ENCODE results near the gene PHTF1. TPM values are rescaled to one million over a fixed set of nuclear protein-coding genes. Genes with fewer than 3 reads are reported as not detected.
A peak's percentile ranks its signal among the peaks of the same experiment; 100 is the strongest.

Gene PHTF1
- total and polyA plus RNA-seq, 10 of the 15 experiments (the other 5 are each of a cell fraction or from before 2014, with no cell fraction given) = 7.8 to 37.6 (median 24.1) TPM

GRCh38 chr1:113793878-113794834 is 34.9 kb upstream of the PHTF1 start:
- Histone ChIP-seq H4K20me1 (ENCODE audit: control insufficient read depth, insufficient read depth) (no peaks in the 10 kb centered on the region), H3K4me1 (ENCODE audit: control insufficient read depth, insufficient read depth, low read length) (peaks cover 10% of the 10 kb centered on the region), H3K9ac (ENCODE audit: control insufficient read depth, insufficient read depth, low read length) (no peak overlapping the region), H3K4me2 (ENCODE audit: control insufficient read depth, insufficient read depth) (no peak overlapping the region), H3K4me3 (no peak overlapping the region), H3K27me3 (replicated peaks in 1 of 2; ENCODE audit: control insufficient read depth in 2 of 2, insufficient read depth in 2 of 2, low read length in 1 of 2) (no peaks in the 10 kb centered on the region), H3K9me3 (replicated peaks; ENCODE audit: control insufficient read depth, insufficient read depth, low read length) (peaks cover 2% of the 10 kb centered on the region; the same call in 2 of the 3 replicates), H3K36me3 (ENCODE audit: control insufficient read depth in 2 of 2, insufficient read depth in 2 of 2, low read length in 1 of 2) (peaks cover 0 to 13% of the 10 kb centered on the region in 2 experiments), H3K79me2 (ENCODE audit: control insufficient read depth, insufficient read depth, low read length) (peaks cover 8% of the 10 kb centered on the region), H3K27ac (ENCODE audit: control insufficient read depth, insufficient read depth) (no peak overlapping the region), H2AFZ (ENCODE audit: control insufficient read depth, low read depth, low read length) (no peak overlapping the region)
- peak; percentile 84 for ATAC-seq
- RAD21 ChIA-PET (ENCODE audit: unreplicated experiment) = interaction anchor here (1.0 to 3.9 kb wide), 11 partner anchors 10 to 130 kb away, joined by 3 to 51 read pairs (median 5); partner anchors contain the start of genes PHTF1 and RSBN1
- SMC1A ChIA-PET (ENCODE audit: uncharacterized antibody, unreplicated experiment) = interaction anchor here (0.6 to 10.5 kb wide), 16 partner anchors 8 to 407 kb away, joined by 3 to 134 read pairs (median 3); partner anchors contain the start of gene RSBN1
- POLR2A ChIA-PET = interaction anchor here (0.5 to 8.2 kb wide), 10 partner anchors 9 to 135 kb away, joined by 3 to 40 read pairs (median 6); partner anchors contain the start of genes HIPK1, PHTF1 and RSBN1
- TSS peak; percentile 10 for BruUV-seq (replicated peaks)
- in situ Hi-C loops (cut with MboI) = no loop called here
- no peak for FAIRE-seq
- WGBS (ENCODE audit: insufficient coverage, insufficient replicate concordance, low lambda C conversion rate, missing lambda C conversion rate) = 66% methylated on average over 9 of the region's 9 CpGs
- DNase-seq (ENCODE audit: low read depth, low spot score) = no peak
- CTCF ChIA-PET = interaction anchor here (0.9 to 2.5 kb wide), 8 partner anchors 9 to 81 kb away, joined by 3 to 23 read pairs (median 4); partner anchors contain the start of genes PHTF1 and RSBN1
- intact Hi-C loops (cut with micrococcal nuclease; ENCODE audit: unreplicated experiment) = loop anchor here (5.0 kb wide), 1 partner anchor 37 kb away; the partner anchor contains the start of gene PHTF1
- TF ChIP-seq ZNF274 (IDR thresholded peaks at IDR 0.05; ENCODE audit: insufficient read depth, insufficient read length) = no peak
- TF ChIP-seq, protein P1, sequence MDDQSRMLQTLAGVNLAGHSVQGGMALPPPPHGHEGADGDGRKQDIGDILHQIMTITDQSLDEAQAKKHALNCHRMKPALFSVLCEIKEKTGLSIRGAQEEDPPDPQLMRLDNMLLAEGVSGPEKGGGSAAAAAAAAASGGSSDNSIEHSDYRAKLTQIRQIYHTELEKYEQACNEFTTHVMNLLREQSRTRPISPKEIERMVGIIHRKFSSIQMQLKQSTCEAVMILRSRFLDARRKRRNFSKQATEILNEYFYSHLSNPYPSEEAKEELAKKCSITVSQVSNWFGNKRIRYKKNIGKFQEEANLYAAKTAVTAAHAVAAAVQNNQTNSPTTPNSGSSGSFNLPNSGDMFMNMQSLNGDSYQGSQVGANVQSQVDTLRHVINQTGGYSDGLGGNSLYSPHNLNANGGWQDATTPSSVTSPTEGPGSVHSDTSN (IDR thresholded peaks at IDR 0.05; ENCODE audit: insufficient replicate concordance, low read depth, low read length) = no peak
- no peak for TF ChIP-seq MEF2A (IDR thresholded peaks at IDR 0.05; ENCODE audit: insufficient read depth, low read depth, low read length)
- peak; percentile 84 for TF ChIP-seq RUNX3 (IDR thresholded peaks at IDR 0.05; ENCODE audit: low read length)
- no peak for TF ChIP-seq CBX3 (IDR thresholded peaks at IDR 0.05; ENCODE audit: borderline replicate concordance, low read depth)
- peak; percentile 81 for TF ChIP-seq ATF7 (IDR thresholded peaks at IDR 0.05; ENCODE audit: low read depth)
- no peak for TF ChIP-seq NRF1 (conservative IDR thresholded peaks at IDR 0.05; ENCODE audit: low read depth, low read length)
- TF ChIP-seq ZSCAN29 (IDR thresholded peaks at IDR 0.05) = peak; percentile 67; the same call in 1 of the 2 replicates
- TF ChIP-seq USF1 (IDR thresholded peaks at IDR 0.05; ENCODE audit: borderline replicate concordance, extremely low read length, insufficient read depth, low read depth, low read length) = no peak
- TF ChIP-seq KLF5 (IDR thresholded peaks at IDR 0.05; ENCODE audit: partially characterized antibody) = no peak
- peak; percentile 86 for TF ChIP-seq MTA2 (IDR thresholded peaks at IDR 0.05; ENCODE audit: low read depth)
- peak; percentile 66 for TF ChIP-seq DPF2 (IDR thresholded peaks at IDR 0.05)
- 0 out of 2 replicates have a peak, but pooled peaks have one; percentile 50 for TF ChIP-seq NBN (IDR thresholded peaks at IDR 0.05)
- TF ChIP-seq, protein P2, sequence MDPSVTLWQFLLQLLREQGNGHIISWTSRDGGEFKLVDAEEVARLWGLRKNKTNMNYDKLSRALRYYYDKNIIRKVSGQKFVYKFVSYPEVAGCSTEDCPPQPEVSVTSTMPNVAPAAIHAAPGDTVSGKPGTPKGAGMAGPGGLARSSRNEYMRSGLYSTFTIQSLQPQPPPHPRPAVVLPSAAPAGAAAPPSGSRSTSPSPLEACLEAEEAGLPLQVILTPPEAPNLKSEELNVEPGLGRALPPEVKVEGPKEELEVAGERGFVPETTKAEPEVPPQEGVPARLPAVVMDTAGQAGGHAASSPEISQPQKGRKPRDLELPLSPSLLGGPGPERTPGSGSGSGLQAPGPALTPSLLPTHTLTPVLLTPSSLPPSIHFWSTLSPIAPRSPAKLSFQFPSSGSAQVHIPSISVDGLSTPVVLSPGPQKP (IDR thresholded peaks at IDR 0.05; ENCODE audit: low read depth, low read length) = no peak
- no peak for TF ChIP-seq NKRF (conservative IDR thresholded peaks at IDR 0.05)
- peak in 1 of 2 experiments; percentile 40; a peak in 1 of 4 replicates for TF ChIP-seq BHLHE40 (IDR thresholded peaks at IDR 0.05; ENCODE audit: borderline replicate concordance in 1 of 2, low read depth in 2 of 2, low read length in 1 of 2)
- TF ChIP-seq RCOR1 (conservative IDR thresholded peaks at IDR 0.05; ENCODE audit: low read depth, low read length) = no peak
